HUES48 (cell line): ENCODE results near the gene ITGA11.

Source experiments
- H3K27ac ChIP-seq: one replicate; pipeline ENCODE4 v1.7.0; 2013; ENCODE audit warnings: low read depth, low read length, inconsistent platforms
- H3K27me3 ChIP-seq: 2 replicates; pipeline ENCODE4 v1.6.1; 2013; ENCODE audit warnings: mild to moderate bottlenecking, low read length; ENCODE audit not compliant: control insufficient read depth, insufficient read depth
- H3K36me3 ChIP-seq: 2 replicates; pipeline ENCODE4 v1.6.1; 2013; ENCODE audit warnings: low read length; ENCODE audit not compliant: control insufficient read depth, insufficient read depth
- H3K4me1 ChIP-seq: 2 replicates; pipeline ENCODE4 v1.6.1; 2013; ENCODE audit warnings: mild to moderate bottlenecking, low read length; ENCODE audit not compliant: control insufficient read depth, insufficient read depth
- H3K4me3 ChIP-seq: 2 replicates; pipeline ENCODE4 v1.5.1; 2013; ENCODE audit warnings: mild to moderate bottlenecking, low read depth, low read length
- H3K9ac ChIP-seq: 2 replicates; pipeline ENCODE4 v1.6.1; 2013; ENCODE audit warnings: mild to moderate bottlenecking, low read depth, low read length, moderate library complexity
- H3K9me3 ChIP-seq: 2 replicates; pipeline ENCODE4 v1.6.1; 2013; ENCODE audit warnings: low read length; ENCODE audit not compliant: control insufficient read depth, insufficient read depth

The ITGA11 gene

DNA sequence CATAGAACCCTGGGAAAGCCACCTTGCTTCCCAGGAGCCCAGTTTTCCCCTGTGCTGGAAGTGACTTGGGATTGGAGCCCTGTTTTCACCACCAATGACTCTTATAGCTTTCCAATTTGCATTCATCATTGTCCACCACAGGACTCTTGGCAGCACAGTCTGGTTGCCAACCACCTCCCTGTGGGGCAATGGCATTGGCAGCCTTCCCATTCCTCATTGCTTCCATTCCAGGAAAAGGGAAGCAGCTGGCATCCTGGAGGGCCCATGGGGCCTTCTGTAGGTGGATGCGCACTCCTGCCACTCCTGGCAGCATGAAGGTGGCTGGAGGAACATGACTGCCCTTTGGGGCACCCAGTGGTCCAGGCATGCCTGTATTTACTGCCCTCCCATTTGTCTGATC lies 96.7 kb downstream of the ITGA11 start:
- Histone ChIP-seq H3K9ac (no peak overlapping the region), H3K4me3 (no peak overlapping the region), H3K9me3 (no peaks in the 10 kb centered on the region), H3K36me3 (no peaks in the 10 kb centered on the region), H3K27ac (no peak overlapping the region), H3K4me1 (peaks cover 14% of the 10 kb centered on the region), H3K27me3 (no peaks in the 10 kb centered on the region)

DNA sequence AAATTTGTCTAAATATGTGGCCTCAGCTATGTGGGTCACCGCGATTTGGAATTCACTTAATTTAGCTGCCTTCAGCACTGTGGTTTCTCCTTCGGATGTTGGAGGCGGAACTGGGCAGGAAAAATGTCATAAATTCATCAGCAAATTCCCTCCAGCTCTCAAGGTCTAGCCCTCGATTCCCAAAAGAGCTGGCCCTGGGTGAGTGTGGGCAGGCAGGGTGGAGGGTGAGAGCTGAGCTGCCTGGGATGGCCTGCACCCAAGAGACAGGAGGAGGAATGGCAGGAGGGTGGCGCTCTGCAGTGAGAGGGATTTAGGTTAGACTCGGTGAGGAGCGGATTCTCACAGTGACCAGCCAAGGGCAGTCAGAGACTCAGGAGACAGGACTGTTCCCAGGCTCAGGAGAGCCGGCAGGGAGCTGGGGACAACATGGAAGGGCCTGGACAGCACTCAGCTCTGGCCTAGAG lies 97.3 kb downstream of the ITGA11 start:
- Histone ChIP-seq H3K27me3 (no peaks in the 10 kb centered on the region), H3K9me3 (no peaks in the 10 kb centered on the region), H3K4me1 (peaks cover 19% of the 10 kb centered on the region), H3K9ac (no peak overlapping the region), H3K4me3 (no peak overlapping the region), H3K36me3 (no peaks in the 10 kb centered on the region), H3K27ac (no peak overlapping the region)

DNA sequence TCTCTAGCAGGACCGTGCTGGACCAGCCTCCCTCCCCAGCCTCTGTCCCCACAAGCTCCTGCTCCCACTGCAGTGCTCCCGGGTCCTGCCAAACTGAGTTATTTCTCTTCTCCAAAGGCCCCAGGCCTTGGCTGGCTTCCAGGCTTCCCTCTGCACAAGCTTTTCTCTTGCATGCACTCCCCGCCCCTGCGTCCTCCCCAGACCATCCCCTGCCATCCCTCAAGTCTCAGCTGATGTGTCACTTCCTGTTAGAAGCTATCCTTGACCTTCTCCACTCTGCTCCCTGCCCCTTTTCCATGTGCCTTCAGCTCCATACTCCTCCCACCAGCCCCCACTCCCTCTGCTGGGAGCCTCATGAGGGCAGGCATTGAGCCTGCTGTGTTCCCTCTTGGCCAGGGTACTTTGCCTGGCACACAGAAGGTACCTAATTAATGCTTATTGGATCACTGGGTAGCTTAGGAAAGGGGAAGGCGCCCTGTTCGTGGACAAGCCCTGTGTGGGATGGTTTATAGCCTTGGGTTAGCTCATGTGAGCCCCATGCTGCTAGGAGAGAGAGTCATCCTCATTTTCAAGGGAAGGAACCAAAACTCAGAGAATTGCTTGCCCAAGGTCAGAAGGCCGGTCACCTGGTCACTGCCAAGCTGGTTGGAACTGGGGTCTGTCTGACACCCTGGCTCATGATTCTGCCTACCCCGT lies 98.0 kb downstream of the ITGA11 start:
- no peaks in the 10 kb centered on the region for H3K9me3 ChIP-seq
- no peak overlapping the region for H3K9ac ChIP-seq
- H3K4me3 ChIP-seq: no peak overlapping the region
- no peak overlapping the region for H3K27ac ChIP-seq
- peaks cover 19% of the 10 kb centered on the region for H3K4me1 ChIP-seq
- no peaks in the 10 kb centered on the region for H3K36me3 ChIP-seq
- no peaks in the 10 kb centered on the region for H3K27me3 ChIP-seq

DNA sequence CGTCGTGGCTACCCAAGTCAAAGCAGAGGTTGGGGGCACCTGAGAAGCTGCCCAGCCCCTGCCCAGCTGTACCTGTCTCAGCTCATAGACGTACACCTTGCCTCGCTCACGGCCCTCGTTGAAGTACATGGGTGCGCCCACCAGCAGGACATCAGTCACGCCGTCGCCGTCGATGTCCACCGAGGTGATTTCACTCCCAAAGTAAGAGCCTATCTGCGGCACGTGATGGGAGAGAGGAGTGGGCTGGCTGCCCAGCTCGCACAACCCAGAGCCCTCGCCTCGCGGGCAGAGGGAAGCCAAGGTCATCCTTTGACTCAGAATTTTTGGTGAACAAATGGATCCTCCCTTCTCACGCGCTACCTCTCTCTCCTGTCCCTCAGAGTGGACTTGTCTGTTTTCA lies 99.7 kb downstream of the ITGA11 start:
- no peaks in the 10 kb centered on the region for H3K27me3 ChIP-seq
- H3K4me3 ChIP-seq: no peak overlapping the region
- no peaks in the 10 kb centered on the region for H3K36me3 ChIP-seq
- peaks cover 19% of the 10 kb centered on the region for H3K4me1 ChIP-seq
- no peak overlapping the region for H3K27ac ChIP-seq
- no peak overlapping the region for H3K9ac ChIP-seq
- H3K9me3 ChIP-seq: no peaks in the 10 kb centered on the region

DNA sequence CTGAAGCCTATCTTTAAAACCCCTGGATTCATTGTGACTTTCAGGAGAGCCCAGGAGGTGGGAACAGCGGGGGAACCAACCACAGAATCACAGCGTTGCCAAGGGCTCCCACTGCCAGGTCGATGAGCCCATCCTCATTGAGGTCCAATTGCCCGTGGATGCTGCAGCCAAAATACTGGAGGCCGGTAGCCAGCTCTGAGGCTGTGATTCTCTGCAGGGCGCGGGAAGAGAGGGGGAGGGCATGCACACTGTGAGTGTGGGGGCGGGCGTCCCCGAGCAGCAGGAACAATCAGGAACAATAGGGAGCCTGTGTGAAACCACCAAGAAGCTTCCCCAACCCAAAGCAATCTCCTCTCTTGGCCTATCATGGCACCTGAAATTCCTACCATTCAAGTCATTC lies 101.1 kb downstream of the ITGA11 start:
- H3K27ac ChIP-seq: peak overlapping the region; percentile 87
- H3K36me3 ChIP-seq: no peaks in the 10 kb centered on the region
- H3K9me3 ChIP-seq: no peaks in the 10 kb centered on the region
- 0 out of 2 replicates have a peak overlapping the region, but pooled peaks have one; percentile 29 for H3K4me3 ChIP-seq
- peaks cover 19% of the 10 kb centered on the region for H3K4me1 ChIP-seq
- H3K27me3 ChIP-seq: no peaks in the 10 kb centered on the region
- H3K9ac ChIP-seq: no peak overlapping the region

DNA sequence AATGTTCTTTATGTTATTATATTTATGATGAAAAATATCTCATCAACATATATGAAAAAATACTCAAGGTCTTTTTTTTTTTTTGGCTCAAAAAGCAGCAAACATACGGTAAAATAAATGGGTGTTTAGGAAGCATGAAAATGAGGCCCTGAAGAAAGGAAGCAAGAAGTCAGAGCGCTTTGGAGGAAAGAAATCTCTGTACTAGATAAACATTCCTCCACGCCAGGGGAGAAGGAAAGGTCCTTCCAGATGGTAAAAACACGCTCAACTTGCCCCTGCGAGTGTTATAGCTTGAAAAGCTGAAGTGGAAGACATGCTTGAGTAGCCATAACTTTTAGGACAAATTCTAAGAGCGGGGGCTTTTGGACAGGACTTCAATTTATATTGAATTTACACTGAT lies 101.5 kb downstream of the ITGA11 start:
- H3K9ac ChIP-seq: no peak overlapping the region
- peak overlapping the region; percentile 87 for H3K27ac ChIP-seq
- H3K4me3 ChIP-seq: 0 out of 2 replicates have a peak overlapping the region, but pooled peaks have one; percentile 29
- no peaks in the 10 kb centered on the region for H3K27me3 ChIP-seq
- H3K9me3 ChIP-seq: no peaks in the 10 kb centered on the region
- H3K4me1 ChIP-seq: peaks cover 19% of the 10 kb centered on the region
- no peaks in the 10 kb centered on the region for H3K36me3 ChIP-seq

DNA sequence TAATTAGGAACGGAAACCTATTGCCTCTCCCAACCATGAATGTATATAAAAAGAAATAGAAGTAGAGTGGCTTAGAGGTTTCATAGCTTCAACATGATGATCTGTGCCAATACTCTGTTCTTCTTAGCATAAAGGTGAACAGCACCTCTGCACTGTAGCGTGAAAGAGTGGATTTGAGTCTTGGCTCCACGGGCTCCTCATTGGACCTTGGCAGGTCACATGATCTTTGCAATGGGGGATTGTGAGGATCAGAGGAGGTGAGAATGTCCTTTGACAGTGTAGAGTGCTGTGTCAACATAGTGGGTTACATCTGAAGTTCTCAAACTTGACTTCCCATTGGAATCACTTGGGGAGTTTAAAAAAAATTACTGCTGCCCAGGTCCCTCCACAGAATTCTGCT lies 103.0 kb downstream of the ITGA11 start:
- no peak overlapping the region for H3K27ac ChIP-seq
- H3K27me3 ChIP-seq: no peaks in the 10 kb centered on the region
- peaks cover 19% of the 10 kb centered on the region for H3K4me1 ChIP-seq
- H3K9me3 ChIP-seq: no peaks in the 10 kb centered on the region
- H3K4me3 ChIP-seq: no peak overlapping the region
- no peak overlapping the region for H3K9ac ChIP-seq
- H3K36me3 ChIP-seq: no peaks in the 10 kb centered on the region

DNA sequence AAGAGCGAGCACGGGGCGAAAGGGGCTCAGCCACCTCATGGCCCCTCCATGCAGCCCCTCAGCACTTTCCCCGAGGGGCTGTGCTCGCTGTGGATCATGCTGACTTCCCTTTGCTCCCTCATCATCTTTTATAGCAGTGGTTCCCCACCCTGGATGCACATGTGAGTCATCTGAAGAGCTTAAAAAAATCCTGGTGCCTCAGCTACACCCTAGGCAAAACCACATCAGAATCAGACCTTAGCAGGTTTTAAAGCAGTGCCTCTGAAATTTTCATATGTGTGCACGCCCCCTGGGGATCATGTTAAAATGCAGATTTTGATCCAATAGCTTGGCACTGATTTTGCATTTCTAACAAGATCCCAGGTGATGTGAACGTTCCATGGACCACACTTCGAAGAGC lies 103.5 kb downstream of the ITGA11 start:
- no peaks in the 10 kb centered on the region for H3K27me3 ChIP-seq
- peaks cover 19% of the 10 kb centered on the region for H3K4me1 ChIP-seq
- H3K36me3 ChIP-seq: no peaks in the 10 kb centered on the region
- H3K4me3 ChIP-seq: no peak overlapping the region
- no peak overlapping the region for H3K9ac ChIP-seq
- no peaks in the 10 kb centered on the region for H3K9me3 ChIP-seq
- no peak overlapping the region for H3K27ac ChIP-seq

DNA sequence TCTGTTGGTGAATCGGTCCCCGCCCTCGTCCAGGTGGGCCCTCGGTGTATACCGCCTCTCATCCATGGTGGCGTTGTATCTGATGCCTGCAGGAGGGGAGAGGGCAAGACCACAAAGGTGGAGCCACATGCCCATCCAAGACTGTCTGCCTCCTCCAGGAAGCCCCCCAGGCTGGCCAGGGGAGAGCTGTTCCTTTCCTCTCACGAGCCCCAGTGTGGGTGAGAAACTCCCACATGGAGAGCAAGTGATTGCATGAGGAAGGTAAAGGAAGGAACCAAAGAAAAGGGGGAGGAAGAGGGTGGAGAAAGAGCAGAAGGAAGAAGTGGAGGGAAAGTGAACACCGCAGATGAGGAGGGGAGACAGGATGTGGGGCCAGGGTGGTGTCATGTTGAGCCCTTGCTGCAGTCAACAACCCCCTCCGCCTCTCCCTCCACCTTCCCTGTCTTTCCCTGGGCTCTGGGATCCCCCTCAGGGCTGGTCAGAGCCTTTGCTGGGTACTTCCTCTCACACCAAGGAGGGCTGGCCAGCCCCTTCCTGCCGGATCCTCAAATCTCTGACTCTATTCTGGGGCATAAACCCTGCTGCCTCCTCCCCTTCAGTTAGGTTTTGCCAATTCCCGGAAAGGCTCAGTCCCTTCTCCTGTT lies 105.1 kb downstream of the ITGA11 start:
- Histone ChIP-seq H3K36me3 (no peaks in the 10 kb centered on the region), H3K4me1 (peaks cover 19% of the 10 kb centered on the region), H3K9me3 (no peaks in the 10 kb centered on the region), H3K27me3 (no peaks in the 10 kb centered on the region), H3K27ac (no peak overlapping the region), H3K9ac (no peak overlapping the region), H3K4me3 (no peak overlapping the region)

DNA sequence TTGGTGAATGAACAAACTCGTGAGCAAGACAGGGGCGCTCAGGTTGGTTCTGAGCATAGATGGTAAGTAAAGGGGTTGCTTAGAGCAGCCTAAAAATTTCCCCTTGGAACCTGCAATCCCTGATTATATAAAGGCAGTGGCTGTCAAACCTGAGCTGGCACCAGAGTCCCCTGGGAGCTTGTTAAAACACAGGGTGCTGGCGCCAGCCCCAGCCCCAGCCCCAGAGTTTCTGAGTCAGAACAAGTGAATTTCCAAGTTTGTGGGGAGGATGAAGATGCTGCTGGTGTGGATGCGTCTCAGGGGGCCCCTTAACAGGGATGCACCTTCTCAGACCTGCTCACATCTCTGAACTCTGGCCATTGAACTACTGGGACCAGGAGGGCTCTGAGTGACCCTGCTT lies 106.2 kb downstream of the ITGA11 start:
- H3K27me3 ChIP-seq: no peaks in the 10 kb centered on the region
- H3K9me3 ChIP-seq: no peaks in the 10 kb centered on the region
- H3K4me3 ChIP-seq: no peak overlapping the region
- no peak overlapping the region for H3K27ac ChIP-seq
- peaks cover 10% of the 10 kb centered on the region for H3K4me1 ChIP-seq
- no peaks in the 10 kb centered on the region for H3K36me3 ChIP-seq
- H3K9ac ChIP-seq: no peak overlapping the region

DNA sequence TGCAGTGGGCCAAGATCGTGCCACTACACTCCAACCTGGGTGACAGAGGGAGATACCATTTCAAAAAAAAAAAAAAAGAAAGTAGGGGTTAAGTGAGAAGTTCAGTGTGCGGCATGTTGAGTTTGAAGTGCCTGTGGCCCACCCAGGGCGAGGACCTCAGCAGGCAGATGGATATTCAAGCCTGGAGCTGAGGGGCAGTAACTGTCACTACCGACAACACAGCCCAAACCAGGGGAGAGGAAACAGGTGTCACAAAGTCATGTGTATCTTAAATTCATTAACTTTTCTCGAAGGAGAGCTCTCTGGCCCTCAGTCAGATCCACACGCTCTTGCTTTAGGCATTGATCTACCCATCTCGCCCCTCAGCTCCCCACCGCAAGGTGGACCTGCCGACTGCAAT lies 109.2 kb downstream of the ITGA11 start:
- no peak overlapping the region for H3K4me3 ChIP-seq
- no peak overlapping the region for H3K9ac ChIP-seq
- H3K36me3 ChIP-seq: no peaks in the 10 kb centered on the region
- no peaks in the 10 kb centered on the region for H3K27me3 ChIP-seq
- no peaks in the 10 kb centered on the region for H3K4me1 ChIP-seq
- no peak overlapping the region for H3K27ac ChIP-seq
- H3K9me3 ChIP-seq: no peaks in the 10 kb centered on the region
